ENCODE data around the gene NKX2-4.
"Not testable (repeated sequence)": the region's sequence is repeated elsewhere in the genome, so short reads cannot be mapped to it uniquely, and the experiment has no call there.

Gene NKX2-4

GRCh38 chr20:21377701-21378100, 19.6 kb downstream of the NKX2-4 start:
- Histone ChIP-seq H3K4me1 (ENCODE audit: insufficient read depth, low read length) (no peaks in the 10 kb centered on the region), H3K36me3 (ENCODE audit: insufficient read depth, low read length) (peaks cover 9% of the 10 kb centered on the region), H3K9ac (ENCODE audit: low read length) (no peak overlapping the region), H3K4me3 (ENCODE audit: low read depth in 1 of 2, low read length in 2 of 2) (no peak overlapping the region), H3K27ac (ENCODE audit: low read depth, low read length) (no peak overlapping the region), H3K9me3 (ENCODE audit: low read length) (no peaks in the 10 kb centered on the region), H3K27me3 (ENCODE audit: control insufficient read depth in 1 of 2, insufficient read depth in 2 of 2, low read length in 2 of 2) (no peaks in the 10 kb centered on the region)

GRCh38 chr20:21376626-21377025, 20.7 kb downstream of the NKX2-4 start:
- H3K27ac ChIP-seq (ENCODE audit: low read depth, low read length) = no peak overlapping the region
- no peaks in the 10 kb centered on the region for H3K27me3 ChIP-seq (ENCODE audit: control insufficient read depth in 1 of 2, insufficient read depth in 2 of 2, low read length in 2 of 2)
- no peak overlapping the region for H3K4me3 ChIP-seq (ENCODE audit: low read depth in 1 of 2, low read length in 2 of 2)
- no peaks in the 10 kb centered on the region for H3K4me1 ChIP-seq (ENCODE audit: insufficient read depth, low read length)
- H3K36me3 ChIP-seq (ENCODE audit: insufficient read depth, low read length) = peaks cover 3% of the 10 kb centered on the region
- H3K9ac ChIP-seq (ENCODE audit: low read length) = no peak overlapping the region
- H3K9me3 ChIP-seq (ENCODE audit: low read length) = no peaks in the 10 kb centered on the region

DNA sequence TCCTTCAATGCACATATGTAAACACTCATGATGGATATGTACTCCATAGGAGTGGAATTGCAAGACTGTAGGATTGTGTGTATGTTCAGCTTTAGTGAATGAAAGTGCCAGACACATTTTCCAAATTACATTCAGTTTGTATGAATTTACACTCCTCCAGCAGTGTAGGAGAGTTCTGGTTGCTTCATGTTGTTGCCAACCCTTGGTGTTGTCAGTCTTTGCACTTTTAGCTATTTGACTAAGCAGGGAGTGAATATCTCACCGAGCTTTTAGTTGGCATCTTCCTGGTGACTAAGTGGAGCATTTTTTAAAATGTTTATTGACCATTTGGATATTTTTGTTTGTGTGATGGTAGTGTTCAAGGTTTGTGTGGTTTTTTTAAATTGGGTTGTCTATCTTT, 23.9 kb downstream of the NKX2-4 start:
- no peaks in the 10 kb centered on the region for H3K27me3 ChIP-seq (ENCODE audit: control insufficient read depth in 1 of 2, insufficient read depth in 2 of 2, low read length in 2 of 2)
- H3K4me1 ChIP-seq (ENCODE audit: insufficient read depth, low read length) = no peaks in the 10 kb centered on the region
- no peak overlapping the region for H3K9ac ChIP-seq (ENCODE audit: low read length)
- peaks cover 3% of the 10 kb centered on the region for H3K36me3 ChIP-seq (ENCODE audit: insufficient read depth, low read length)
- H3K9me3 ChIP-seq (ENCODE audit: low read length) = no peaks in the 10 kb centered on the region
- no peak overlapping the region for H3K4me3 ChIP-seq (ENCODE audit: low read depth in 1 of 2, low read length in 2 of 2)
- H3K27ac ChIP-seq (ENCODE audit: low read depth, low read length) = no peak overlapping the region

- Histone ChIP-seq H3K27ac (ENCODE audit: low read depth, low read length) (no peak overlapping the region), H3K4me3 (ENCODE audit: low read depth in 1 of 2, low read length in 2 of 2) (no peak overlapping the region), H3K9ac (ENCODE audit: low read length) (no peak overlapping the region), H3K36me3 (ENCODE audit: insufficient read depth, low read length) (peaks cover 9% of the 10 kb centered on the region), H3K9me3 (ENCODE audit: low read length) (no peaks in the 10 kb centered on the region), H3K27me3 (ENCODE audit: control insufficient read depth in 1 of 2, insufficient read depth in 2 of 2, low read length in 2 of 2) (no peaks in the 10 kb centered on the region), H3K4me1 (ENCODE audit: insufficient read depth, low read length) (no peaks in the 10 kb centered on the region)
Observed at GRCh38 chr20:21372016-21372415, 25.3 kb downstream of the NKX2-4 start.

GRCh38 chr20:21371193-21371592, 26.1 kb downstream of the NKX2-4 start:
- H3K36me3 ChIP-seq (ENCODE audit: insufficient read depth, low read length) = peaks cover 12% of the 10 kb centered on the region
- no peaks in the 10 kb centered on the region for H3K27me3 ChIP-seq (ENCODE audit: control insufficient read depth in 1 of 2, insufficient read depth in 2 of 2, low read length in 2 of 2)
- no peaks in the 10 kb centered on the region for H3K4me1 ChIP-seq (ENCODE audit: insufficient read depth, low read length)
- H3K9ac ChIP-seq (ENCODE audit: low read length) = no peak overlapping the region
- no peak overlapping the region for H3K27ac ChIP-seq (ENCODE audit: low read depth, low read length)
- H3K4me3 ChIP-seq (ENCODE audit: low read depth in 1 of 2, low read length in 2 of 2) = no peak overlapping the region
- H3K9me3 ChIP-seq (ENCODE audit: low read length) = no peaks in the 10 kb centered on the region

GRCh38 chr20:21368791-21369190, 28.5 kb downstream of the NKX2-4 start:
- Histone ChIP-seq H3K27me3 (ENCODE audit: control insufficient read depth in 1 of 2, insufficient read depth in 2 of 2, low read length in 2 of 2) (no peaks in the 10 kb centered on the region), H3K4me3 (ENCODE audit: low read depth in 1 of 2, low read length in 2 of 2) (no peak overlapping the region), H3K9me3 (ENCODE audit: low read length) (no peaks in the 10 kb centered on the region), H3K9ac (ENCODE audit: low read length) (no peak overlapping the region), H3K27ac (ENCODE audit: low read depth, low read length) (no peak overlapping the region), H3K36me3 (ENCODE audit: insufficient read depth, low read length) (peaks cover 23% of the 10 kb centered on the region), H3K4me1 (ENCODE audit: insufficient read depth, low read length) (no peaks in the 10 kb centered on the region)

DNA sequence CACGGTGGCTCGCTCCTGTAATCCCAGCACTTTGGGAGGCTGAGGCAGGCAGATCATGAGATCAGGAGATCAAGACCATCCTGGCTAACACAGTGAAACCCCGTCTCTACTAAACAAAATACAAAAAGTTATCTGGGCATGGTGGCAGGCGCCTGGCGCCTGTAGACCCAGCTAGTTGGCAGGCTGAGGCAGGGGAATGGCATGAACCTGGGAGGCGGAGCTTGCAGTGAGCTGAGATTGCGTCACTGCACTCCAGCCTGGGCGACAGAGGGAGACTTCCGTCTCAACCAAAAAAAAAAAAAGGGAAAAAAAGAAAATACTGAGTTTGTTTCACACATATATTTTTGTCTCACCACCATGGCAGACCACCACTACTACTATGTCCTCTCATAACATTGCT, 31.1 kb downstream of the NKX2-4 start:
- not testable (repeated sequence) for H3K27me3 ChIP-seq (ENCODE audit: control insufficient read depth in 1 of 2, insufficient read depth in 2 of 2, low read length in 2 of 2); H3K27ac ChIP-seq (ENCODE audit: low read depth, low read length); H3K4me1 ChIP-seq (ENCODE audit: insufficient read depth, low read length); H3K9ac ChIP-seq (ENCODE audit: low read length); H3K9me3 ChIP-seq (ENCODE audit: low read length); H3K4me3 ChIP-seq (ENCODE audit: low read depth in 1 of 2, low read length in 2 of 2)
- peaks cover 30% of the 10 kb centered on the region for H3K36me3 ChIP-seq (ENCODE audit: insufficient read depth, low read length)

- Histone ChIP-seq H3K9ac (ENCODE audit: low read length) (no peak overlapping the region), H3K9me3 (ENCODE audit: low read length) (no peaks in the 10 kb centered on the region), H3K4me3 (ENCODE audit: low read depth in 1 of 2, low read length in 2 of 2) (no peak overlapping the region), H3K27me3 (ENCODE audit: control insufficient read depth in 1 of 2, insufficient read depth in 2 of 2, low read length in 2 of 2) (no peaks in the 10 kb centered on the region), H3K36me3 (ENCODE audit: insufficient read depth, low read length) (peaks cover 30% of the 10 kb centered on the region), H3K4me1 (ENCODE audit: insufficient read depth, low read length) (no peaks in the 10 kb centered on the region), H3K27ac (ENCODE audit: low read depth, low read length) (no peak overlapping the region)
Observed at GRCh38 chr20:21365771-21366170, 31.6 kb downstream of the NKX2-4 start.

GRCh38 chr20:21364413-21364812, 32.9 kb downstream of the NKX2-4 start:
- Histone ChIP-seq H3K36me3 (ENCODE audit: insufficient read depth, low read length) (peaks cover 30% of the 10 kb centered on the region), H3K9ac (ENCODE audit: low read length) (no peak overlapping the region), H3K27me3 (ENCODE audit: control insufficient read depth in 1 of 2, insufficient read depth in 2 of 2, low read length in 2 of 2) (no peaks in the 10 kb centered on the region)

GRCh38 chr20:21361266-21361665, 36.1 kb downstream of the NKX2-4 start:
- Histone ChIP-seq H3K27me3 (ENCODE audit: control insufficient read depth in 1 of 2, insufficient read depth in 2 of 2, low read length in 2 of 2) (no peaks in the 10 kb centered on the region), H3K27ac (ENCODE audit: low read depth, low read length) (no peak overlapping the region), H3K4me1 (ENCODE audit: insufficient read depth, low read length) (peaks cover 4% of the 10 kb centered on the region), H3K36me3 (ENCODE audit: insufficient read depth, low read length) (peaks cover 35% of the 10 kb centered on the region), H3K9ac (ENCODE audit: low read length) (no peak overlapping the region), H3K9me3 (ENCODE audit: low read length) (no peaks in the 10 kb centered on the region), H3K4me3 (ENCODE audit: low read depth in 1 of 2, low read length in 2 of 2) (no peak overlapping the region)

More at GRCh38 chr20:21364413-21364812, 32.9 kb downstream of the NKX2-4 start:
- Histone ChIP-seq H3K4me1 (ENCODE audit: insufficient read depth, low read length) (no peaks in the 10 kb centered on the region), H3K9me3 (ENCODE audit: low read length) (no peaks in the 10 kb centered on the region), H3K4me3 (ENCODE audit: low read depth in 1 of 2, low read length in 2 of 2) (no peak overlapping the region), H3K27ac (ENCODE audit: low read depth, low read length) (no peak overlapping the region)

DNA sequence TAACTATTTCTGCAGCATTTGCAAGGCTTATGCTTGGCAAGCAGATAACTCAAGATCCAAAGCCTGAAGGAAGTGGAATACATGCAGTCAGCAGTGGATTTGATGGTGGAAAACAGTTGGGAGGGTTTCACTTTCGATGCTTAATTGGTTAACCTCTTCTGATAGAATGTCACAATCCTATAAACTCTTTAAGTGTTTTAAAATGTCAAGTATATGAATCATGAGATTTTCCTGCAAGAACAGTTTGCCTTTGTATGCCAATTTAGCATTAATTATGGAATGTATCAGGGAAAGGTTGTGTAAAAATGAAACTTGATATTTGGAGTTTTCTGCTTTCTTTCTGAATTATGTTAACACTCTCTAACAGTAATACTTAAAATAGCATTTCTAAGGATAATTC, 36.6 kb downstream of the NKX2-4 start:
- H3K9ac ChIP-seq (ENCODE audit: low read length) = no peak overlapping the region
- no peak overlapping the region for H3K4me3 ChIP-seq (ENCODE audit: low read depth in 1 of 2, low read length in 2 of 2)
- peaks cover 36% of the 10 kb centered on the region for H3K36me3 ChIP-seq (ENCODE audit: insufficient read depth, low read length)
- no peaks in the 10 kb centered on the region for H3K27me3 ChIP-seq (ENCODE audit: control insufficient read depth in 1 of 2, insufficient read depth in 2 of 2, low read length in 2 of 2)
- H3K27ac ChIP-seq (ENCODE audit: low read depth, low read length) = no peak overlapping the region
- H3K9me3 ChIP-seq (ENCODE audit: low read length) = no peaks in the 10 kb centered on the region
- peaks cover 4% of the 10 kb centered on the region for H3K4me1 ChIP-seq (ENCODE audit: insufficient read depth, low read length)

DNA sequence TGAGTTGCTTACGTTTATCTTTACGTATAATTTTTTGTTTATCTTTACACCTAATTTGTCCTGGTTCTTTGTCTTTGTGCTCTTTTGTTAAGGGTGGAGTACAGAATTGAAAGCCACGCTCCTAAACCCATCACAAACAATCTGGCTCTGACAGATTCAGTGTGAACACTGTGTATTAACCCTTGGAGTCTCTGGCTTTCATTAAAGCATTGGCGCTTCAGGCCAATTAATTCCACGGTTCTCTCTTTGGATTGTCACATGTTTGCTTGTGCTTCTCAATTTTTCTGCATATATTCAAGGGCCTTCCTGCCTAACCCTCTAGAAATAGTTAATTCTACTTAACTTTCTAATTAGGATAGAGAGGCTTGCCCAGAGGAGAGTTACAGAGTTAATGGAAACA, 38.6 kb downstream of the NKX2-4 start:
- H3K36me3 ChIP-seq (ENCODE audit: insufficient read depth, low read length) = peaks cover 25% of the 10 kb centered on the region
- H3K4me1 ChIP-seq (ENCODE audit: insufficient read depth, low read length) = peaks cover 4% of the 10 kb centered on the region
- H3K9ac ChIP-seq (ENCODE audit: low read length) = no peak overlapping the region
- H3K27me3 ChIP-seq (ENCODE audit: control insufficient read depth in 1 of 2, insufficient read depth in 2 of 2, low read length in 2 of 2) = no peaks in the 10 kb centered on the region
- no peak overlapping the region for H3K27ac ChIP-seq (ENCODE audit: low read depth, low read length)
- H3K9me3 ChIP-seq (ENCODE audit: low read length) = no peaks in the 10 kb centered on the region
- H3K4me3 ChIP-seq (ENCODE audit: low read depth in 1 of 2, low read length in 2 of 2) = no peak overlapping the region
